HepG2 (cell line): Measurements from ENCODE around the gene PRKG1. TPM values are rescaled to one million over a fixed set of nuclear protein-coding genes. Genes with fewer than 3 reads are reported as not detected.

Experiments
- ATAC-seq: fragments of 200-7000 bp; cut with Tn5 transposase; 3 replicates; pipeline ENCODE4 v1.9.1; 2020; ENCODE audit warnings: mild to moderate bottlenecking, moderate library complexity
- BruUV-seq: library from RNA; stranded (reverse); fragments of 400-500 nt; replicated peaks from 2 replicates; lab custom pipeline; 2021; lab: Mats Ljungman, UMichigan
- CTCF ChIA-PET: fragments of 300-600 bp; formaldehyde crosslinking; extraction: SDS; loops from one replicate; lab custom pipeline; 2021; ENCODE audit warnings: low total read pairs, inconsistent platforms, low intra/inter-chr PET ratio; lab: Yijun Ruan, JAX
- POLR2A ChIA-PET: fragments of 350-600 bp; sonication (Branson Sonifier 250); formaldehyde crosslinking; loops from one replicate; lab custom pipeline; 2020; ENCODE audit warnings: antibody characterized with exemption, inconsistent platforms; lab: Yijun Ruan, JAX
- DNase-seq: peaks from one replicate; pipeline ENCODE4 v3.0.0-alpha.2; 2015; ENCODE audit warnings: low spot score
- FAIRE-seq: peaks from 3 replicates; lab custom pipeline; 2011; peaks lifted over from hg19 to GRCh38; lab: Jason Lieb, UNC
- H2AFZ ChIP-seq: one replicate; pipeline ENCODE4 v1.6.1; 2011; ENCODE audit warnings: low read length, inconsistent platforms
- H3K27ac ChIP-seq: fragments of 300-600 bp; 3 replicates; pipeline ENCODE4 v1.8.0; 2011; ENCODE audit warnings: mixed run types, mild to moderate bottlenecking, mixed read lengths, low read length, inconsistent platforms; ENCODE audit not compliant: insufficient read depth; ENCODE audit errors: extremely low read length
- H3K27me3 ChIP-seq, 2 experiments: fragments of 200-600 bp in 1 of 2; 2 replicates in 1 of 2; 3 replicates in 1 of 2; pipeline versions ENCODE4 v1.6.0 to v1.8.0; 2011; ENCODE audit warnings: low read length in 2 of 2, mild to moderate bottlenecking in 2 of 2, moderate library complexity in 2 of 2, inconsistent platforms in 1 of 2; ENCODE audit not compliant: insufficient read depth in 2 of 2, control insufficient read depth in 1 of 2
- H3K36me3 ChIP-seq, 2 experiments: fragments of 200-600 bp in 1 of 2; replicated peaks in 1 of 2; 2 replicates in 1 of 2; 3 replicates in 1 of 2; pipeline versions ENCODE4 v1.5.1 to v1.8.0; 2011; ENCODE audit warnings: low read length in 2 of 2, inconsistent platforms in 1 of 2; ENCODE audit not compliant: insufficient read depth in 2 of 2, control insufficient read depth in 1 of 2
- H3K4me1 ChIP-seq: 2 replicates; pipeline ENCODE4 v1.5.1; 2012; ENCODE audit warnings: low read length, inconsistent platforms; ENCODE audit not compliant: insufficient read depth
- H3K4me2 ChIP-seq: 2 replicates; pipeline ENCODE4 v1.6.0; 2011; ENCODE audit warnings: low read depth, low read length, inconsistent platforms
- H3K4me3 ChIP-seq, 3 experiments: fragments of 200-600 bp in 1 of 3; sonication (generic), shearing (Covaris generic) in 1 of 3; replicated peaks in 1 of 3; 2 replicates each; pipeline ENCODE4 v1.5.1; 2011 to 2016; ENCODE audit warnings: low read length in 3 of 3, inconsistent platforms in 2 of 3, low read depth in 2 of 3, mild to moderate bottlenecking in 2 of 3, control low read depth in 1 of 3, mixed read lengths in 1 of 3; ENCODE audit not compliant: insufficient read depth in 1 of 3
- H3K79me2 ChIP-seq: one replicate; pipeline ENCODE4 v1.6.1; 2011; ENCODE audit warnings: low read length, inconsistent platforms; ENCODE audit not compliant: insufficient read depth
- H3K9ac ChIP-seq: 2 replicates; pipeline ENCODE4 v1.6.0; 2011; ENCODE audit warnings: mild to moderate bottlenecking, low read depth, low read length, inconsistent platforms; ENCODE audit not compliant: insufficient read depth
- H3K9me3 ChIP-seq: 2 replicates; pipeline ENCODE4 v1.5.1; 2012; ENCODE audit warnings: mild to moderate bottlenecking, low read length
- H4K20me1 ChIP-seq: 2 replicates; pipeline ENCODE4 v1.6.0; 2011; ENCODE audit warnings: inconsistent platforms, mild to moderate bottlenecking, low read length, moderate library complexity; ENCODE audit not compliant: insufficient read depth
- HNRNPK ChIP-seq: fragments of 200-400 bp; formaldehyde crosslinking; IDR thresholded peaks from 2 replicates; pipeline ENCODE4 v1.6.1; 2018; ENCODE audit warnings: low read length, low read depth, moderate library complexity, mild to moderate bottlenecking; ENCODE audit not compliant: poor library complexity, severe bottlenecking
- NRL ChIP-seq: sonication (generic); formaldehyde crosslinking; IDR thresholded peaks from 2 replicates; pipeline ENCODE4 v1.5.0; 2020; ENCODE audit warnings: missing genetic modification reagents, mild to moderate bottlenecking, moderate library complexity, borderline replicate concordance
- ZFP82 ChIP-seq: sonication (generic); formaldehyde crosslinking; IDR thresholded peaks from 2 replicates; pipeline ENCODE4 v1.5.1; 2020; ENCODE audit warnings: mild to moderate bottlenecking, missing genetic modification reagents, borderline replicate concordance
- WGBS: methylation state at CpG from one replicate; pipeline ENCODE4 v1.1.6; 2017; ENCODE audit warnings: low lambda C conversion rate; 5-methylcytosine and 5-hydroxymethylcytosine counted together
- in situ Hi-C: cut with HindIII; loops from 2 replicates; pipeline ENCODE4 v1.10.0; 2017; ENCODE audit warnings: low pct_unique_long_range_greater_than_20kb; ENCODE audit not compliant: extremely low pct_ligation_motif_present
- intact Hi-C: fragments of 100-400 bp; cut with micrococcal nuclease; formaldehyde crosslinking; loops from one replicate; pipeline ENCODE4 v1.10.0; 2022; ENCODE audit not compliant: unreplicated experiment
- polyA plus RNA-seq, 8 experiments: library from polyadenylated mRNA; depleted of rRNA in 3 of 8; stranded (reverse) in 7 of 8; unstranded in 1 of 8; fragments of >200 nt; fragmentation: Illumina TruSeq in 4 of 8; extraction: Trizol in 4 of 8; gene quantifications; 2 replicates each; pipeline versions ENCODE4 v1.2.1 to v1.2.3, GENCODE V29; 2011 to 2016; ENCODE audit warnings: low read depth in 4 of 8, missing spikeins in 1 of 8, mixed read lengths in 1 of 8; ENCODE audit not compliant: insufficient read depth in 1 of 8
- total RNA-seq, 5 experiments: library from RNA; depleted of rRNA; stranded (reverse); fragments of >200 nt; fragmentation: Illumina TruSeq; extraction: Trizol; gene quantifications; 2 replicates each; pipeline ENCODE4 v1.2.3, GENCODE V29; 2016; ENCODE audit warnings: low read depth in 1 of 5

The PRKG1 gene
- total and polyA plus RNA-seq, 2 of the 13 experiments (the other 11 are each of a cell fraction or from before 2014, with no cell fraction given) = 0.01 TPM; not detected in 1

GRCh38 chr10:52248697-52249306 is 1174.5 kb downstream of the PRKG1 start:
- no peak for ATAC-seq
- no peak overlapping the region for H3K27ac ChIP-seq
- no peak overlapping the region for H3K9ac ChIP-seq
- no peaks in the 10 kb centered on the region for H3K79me2 ChIP-seq
- peak; percentile 93 for TF ChIP-seq HNRNPK
- no peak for TF ChIP-seq NRL (CRISPR knock-in tag)
- H3K27me3 ChIP-seq = no peaks in the 10 kb centered on the region
- in situ Hi-C loops (no loop called here), intact Hi-C loops (no loop called here)
- BruUV-seq = no TSS peak
- H4K20me1 ChIP-seq = no peaks in the 10 kb centered on the region
- POLR2A ChIA-PET = no interaction called here
- CTCF ChIA-PET = no interaction called here
- no peak overlapping the region for H3K4me2 ChIP-seq
- H2AFZ ChIP-seq = no peak overlapping the region
- no peak overlapping the region for H3K4me3 ChIP-seq
- DNase-seq = no peak
- no peaks in the 10 kb centered on the region for H3K36me3 ChIP-seq
- WGBS = 28% methylated on average over 4 of the region's 4 CpGs
- FAIRE-seq = no peak
- no peaks in the 10 kb centered on the region for H3K4me1 ChIP-seq
- H3K9me3 ChIP-seq = no peaks in the 10 kb centered on the region

GRCh38 chr10:52249850-52250395 is 1175.6 kb downstream of the PRKG1 start:
- H3K27me3 ChIP-seq = no peaks in the 10 kb centered on the region
- no peak for ATAC-seq
- no peaks in the 10 kb centered on the region for H3K36me3 ChIP-seq
- no peaks in the 10 kb centered on the region for H4K20me1 ChIP-seq
- ChIA-PET POLR2A (no interaction called here), CTCF (no interaction called here)
- FAIRE-seq = no peak
- no peaks in the 10 kb centered on the region for H3K4me1 ChIP-seq
- H3K4me3 ChIP-seq = no peak overlapping the region
- WGBS = 42% methylated on average over 6 of the region's 6 CpGs
- intact Hi-C loops (no loop called here), in situ Hi-C loops (no loop called here)
- no peak for TF ChIP-seq ZFP82
- H3K9me3 ChIP-seq = no peaks in the 10 kb centered on the region
- no peak overlapping the region for H3K27ac ChIP-seq
- H3K79me2 ChIP-seq = no peaks in the 10 kb centered on the region
- no peak for DNase-seq
- no peak overlapping the region for H3K9ac ChIP-seq
- no peak overlapping the region for H3K4me2 ChIP-seq
- no TSS peak for BruUV-seq
- no peak overlapping the region for H2AFZ ChIP-seq
